ENCODE data around the gene EEFSEC. TPM values are rescaled to one million over a fixed set of nuclear protein-coding genes. Genes with fewer than 3 reads are reported as not detected.

The EEFSEC gene
- total RNA-seq, 1 experiment from 2014 or later, result 15.4 TPM

DNA sequence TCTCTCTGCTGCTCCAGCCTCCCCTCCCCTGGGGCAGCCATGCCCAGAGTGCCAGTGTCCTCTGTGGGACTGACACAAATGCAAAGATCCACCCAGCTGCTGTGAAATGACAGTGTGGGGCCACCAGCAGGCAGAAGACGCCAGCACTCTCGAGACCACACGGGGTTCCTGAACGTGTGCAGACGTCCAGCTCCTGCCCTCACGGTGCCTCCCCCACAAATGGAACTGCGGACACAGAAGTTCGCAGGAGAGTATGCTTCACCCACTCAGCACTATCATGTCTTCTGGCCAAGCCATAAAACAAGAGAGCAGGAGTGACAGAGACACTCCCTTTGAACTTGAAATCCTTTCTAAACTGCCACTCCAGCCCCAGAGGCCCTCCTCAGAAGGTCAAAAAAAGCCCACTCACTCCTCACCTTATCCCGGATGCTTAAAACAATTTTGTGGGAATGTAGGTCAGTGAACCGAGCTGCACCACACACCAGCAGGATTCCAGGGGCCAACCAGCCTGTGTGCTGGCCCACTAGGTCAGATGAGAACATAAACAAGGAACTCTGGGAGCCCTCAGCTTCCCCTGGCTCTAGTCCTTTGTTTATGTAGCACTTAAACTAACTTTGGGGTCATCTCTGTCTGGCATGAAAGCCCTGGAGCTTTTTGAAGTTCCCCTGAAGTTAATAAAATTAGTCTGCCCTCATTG lies 200.9 kb downstream of the EEFSEC start:
- TF ChIP-seq SIN3A (IDR thresholded peaks at IDR 0.05; ENCODE audit: borderline replicate concordance, insufficient read depth, low read depth, low read length) (no peak), POLR2AphosphoS5 (IDR thresholded peaks at IDR 0.05; ENCODE audit: low read depth, low read length) (no peak), TCF7L2 (IDR thresholded peaks at IDR 0.05; ENCODE audit: low read depth, low read length) (no peak)
- TF ChIP-seq, protein P1, sequence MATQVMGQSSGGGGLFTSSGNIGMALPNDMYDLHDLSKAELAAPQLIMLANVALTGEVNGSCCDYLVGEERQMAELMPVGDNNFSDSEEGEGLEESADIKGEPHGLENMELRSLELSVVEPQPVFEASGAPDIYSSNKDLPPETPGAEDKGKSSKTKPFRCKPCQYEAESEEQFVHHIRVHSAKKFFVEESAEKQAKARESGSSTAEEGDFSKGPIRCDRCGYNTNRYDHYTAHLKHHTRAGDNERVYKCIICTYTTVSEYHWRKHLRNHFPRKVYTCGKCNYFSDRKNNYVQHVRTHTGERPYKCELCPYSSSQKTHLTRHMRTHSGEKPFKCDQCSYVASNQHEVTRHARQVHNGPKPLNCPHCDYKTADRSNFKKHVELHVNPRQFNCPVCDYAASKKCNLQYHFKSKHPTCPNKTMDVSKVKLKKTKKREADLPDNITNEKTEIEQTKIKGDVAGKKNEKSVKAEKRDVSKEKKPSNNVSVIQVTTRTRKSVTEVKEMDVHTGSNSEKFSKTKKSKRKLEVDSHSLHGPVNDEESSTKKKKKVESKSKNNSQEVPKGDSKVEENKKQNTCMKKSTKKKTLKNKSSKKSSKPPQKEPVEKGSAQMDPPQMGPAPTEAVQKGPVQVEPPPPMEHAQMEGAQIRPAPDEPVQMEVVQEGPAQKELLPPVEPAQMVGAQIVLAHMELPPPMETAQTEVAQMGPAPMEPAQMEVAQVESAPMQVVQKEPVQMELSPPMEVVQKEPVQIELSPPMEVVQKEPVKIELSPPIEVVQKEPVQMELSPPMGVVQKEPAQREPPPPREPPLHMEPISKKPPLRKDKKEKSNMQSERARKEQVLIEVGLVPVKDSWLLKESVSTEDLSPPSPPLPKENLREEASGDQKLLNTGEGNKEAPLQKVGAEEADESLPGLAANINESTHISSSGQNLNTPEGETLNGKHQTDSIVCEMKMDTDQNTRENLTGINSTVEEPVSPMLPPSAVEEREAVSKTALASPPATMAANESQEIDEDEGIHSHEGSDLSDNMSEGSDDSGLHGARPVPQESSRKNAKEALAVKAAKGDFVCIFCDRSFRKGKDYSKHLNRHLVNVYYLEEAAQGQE (IDR thresholded peaks at IDR 0.05; ENCODE audit: insufficient read depth in 1 of 2, low read depth in 2 of 2, low read length in 1 of 2), result no peak
- TF ChIP-seq, protein P2, sequence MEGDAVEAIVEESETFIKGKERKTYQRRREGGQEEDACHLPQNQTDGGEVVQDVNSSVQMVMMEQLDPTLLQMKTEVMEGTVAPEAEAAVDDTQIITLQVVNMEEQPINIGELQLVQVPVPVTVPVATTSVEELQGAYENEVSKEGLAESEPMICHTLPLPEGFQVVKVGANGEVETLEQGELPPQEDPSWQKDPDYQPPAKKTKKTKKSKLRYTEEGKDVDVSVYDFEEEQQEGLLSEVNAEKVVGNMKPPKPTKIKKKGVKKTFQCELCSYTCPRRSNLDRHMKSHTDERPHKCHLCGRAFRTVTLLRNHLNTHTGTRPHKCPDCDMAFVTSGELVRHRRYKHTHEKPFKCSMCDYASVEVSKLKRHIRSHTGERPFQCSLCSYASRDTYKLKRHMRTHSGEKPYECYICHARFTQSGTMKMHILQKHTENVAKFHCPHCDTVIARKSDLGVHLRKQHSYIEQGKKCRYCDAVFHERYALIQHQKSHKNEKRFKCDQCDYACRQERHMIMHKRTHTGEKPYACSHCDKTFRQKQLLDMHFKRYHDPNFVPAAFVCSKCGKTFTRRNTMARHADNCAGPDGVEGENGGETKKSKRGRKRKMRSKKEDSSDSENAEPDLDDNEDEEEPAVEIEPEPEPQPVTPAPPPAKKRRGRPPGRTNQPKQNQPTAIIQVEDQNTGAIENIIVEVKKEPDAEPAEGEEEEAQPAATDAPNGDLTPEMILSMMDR (IDR thresholded peaks at IDR 0.05), result no peak
- intact Hi-C loops (cut with micrococcal nuclease; ENCODE audit: unreplicated experiment), result no loop called here
- in situ Hi-C loops (cut with HindIII; ENCODE audit: low pct_unique_long_range_greater_than_20kb, low sequenced_read_pairs), result no loop called here
- no peak overlapping the region for H3K27ac ChIP-seq (ENCODE audit: low read length)
- DNase-seq (ENCODE audit: low read depth, low spot score) (no peak), ATAC-seq (no peak)
- BruUV-seq (replicated peaks), result no TSS peak
- no peaks in the 10 kb centered on the region for H3K27me3 ChIP-seq (ENCODE audit: control insufficient read depth, insufficient read depth, low read length)
- POLR2A ChIA-PET, result no interaction called here
- no peaks in the 10 kb centered on the region for H3K36me3 ChIP-seq (ENCODE audit: control insufficient read depth, insufficient read depth, low read length)
- no peaks in the 10 kb centered on the region for H3K4me1 ChIP-seq (ENCODE audit: control insufficient read depth, insufficient read depth, low read length)
- CTCF ChIA-PET, result no interaction called here
- no peaks in the 10 kb centered on the region for H3K9me3 ChIP-seq (ENCODE audit: control insufficient read depth, insufficient read depth, low read depth, low read length)
- H3K4me3 ChIP-seq (ENCODE audit: low read depth in 2 of 2, low read length in 2 of 2), result no peak overlapping the region

DNA sequence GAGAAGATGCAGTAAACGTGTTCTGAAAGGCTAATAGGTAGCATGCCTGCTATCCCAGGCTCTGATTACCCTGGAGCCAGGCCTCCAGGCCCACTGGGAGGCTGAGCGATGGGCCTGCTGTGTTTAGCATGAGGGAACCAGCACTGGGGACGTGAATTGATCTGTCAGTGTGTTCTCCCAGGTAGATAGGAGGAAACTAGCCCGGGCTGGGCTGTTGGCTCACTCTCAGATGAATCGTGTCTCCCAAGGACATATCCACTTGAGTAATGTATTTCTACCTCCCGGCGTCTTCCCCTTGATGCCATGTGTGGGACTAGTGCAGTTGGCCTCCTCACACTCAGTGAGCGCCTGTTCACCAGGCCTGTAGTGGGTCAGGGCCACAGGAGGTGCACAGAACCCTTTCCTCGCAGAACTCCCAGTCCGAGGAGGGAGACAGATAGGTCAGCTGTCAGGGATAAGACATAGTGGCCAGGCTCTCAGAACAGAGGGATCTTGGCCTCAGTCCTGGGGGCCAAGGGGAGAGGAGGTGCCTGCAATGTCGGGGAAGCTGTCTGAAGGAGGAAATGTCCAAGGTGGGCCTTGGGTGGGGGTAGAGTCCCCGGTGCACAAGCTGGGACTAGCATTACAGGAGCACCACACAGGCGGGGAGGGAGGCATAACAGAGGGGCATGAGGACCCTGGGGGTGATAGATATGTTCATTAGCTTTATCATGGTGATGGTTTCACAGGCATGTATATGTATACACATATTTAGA lies 201.7 kb downstream of the EEFSEC start:
- Histone ChIP-seq H3K9me3 (ENCODE audit: control insufficient read depth, insufficient read depth, low read depth, low read length) (no peaks in the 10 kb centered on the region), H3K4me3 (ENCODE audit: low read depth in 2 of 2, low read length in 2 of 2) (no peak overlapping the region), H3K4me1 (ENCODE audit: control insufficient read depth, insufficient read depth, low read length) (no peaks in the 10 kb centered on the region), H3K27me3 (ENCODE audit: control insufficient read depth, insufficient read depth, low read length) (no peaks in the 10 kb centered on the region), H3K36me3 (ENCODE audit: control insufficient read depth, insufficient read depth, low read length) (no peaks in the 10 kb centered on the region), H3K27ac (ENCODE audit: low read length) (no peak overlapping the region)
- no TSS peak for BruUV-seq (replicated peaks)
- TF ChIP-seq, protein P2 (IDR thresholded peaks at IDR 0.05), result no peak
- TF ChIP-seq SIN3A (IDR thresholded peaks at IDR 0.05; ENCODE audit: borderline replicate concordance, insufficient read depth, low read depth, low read length), result no peak
- TF ChIP-seq, protein P1 (IDR thresholded peaks at IDR 0.05; ENCODE audit: insufficient read depth in 1 of 2, low read depth in 2 of 2, low read length in 1 of 2), result no peak
- no peak for TF ChIP-seq POLR2AphosphoS5 (IDR thresholded peaks at IDR 0.05; ENCODE audit: low read depth, low read length)
- TF ChIP-seq TCF7L2 (IDR thresholded peaks at IDR 0.05; ENCODE audit: low read depth, low read length), result no peak
- POLR2A ChIA-PET, result no interaction called here
- intact Hi-C loops (cut with micrococcal nuclease; ENCODE audit: unreplicated experiment) (no loop called here), in situ Hi-C loops (cut with HindIII; ENCODE audit: low pct_unique_long_range_greater_than_20kb, low sequenced_read_pairs) (no loop called here)
- DNase-seq (ENCODE audit: low read depth, low spot score) (no peak), ATAC-seq (no peak)
- CTCF ChIA-PET, result no interaction called here

Measured in Panc1 (cell line).